GM18870 (cell line): ENCODE data around the gene CCDC93.

Source experiments
- ATAC-seq: cut with Tn5 transposase; IDR thresholded peaks from one replicate; pipeline ENCODE4 v1.9.1; 2021; ENCODE audit warnings: moderate library complexity; ENCODE audit not compliant: unreplicated experiment

Gene CCDC93

GRCh38 chr2:117996525-117996924, 17.3 kb downstream of the CCDC93 start:
- no peak for ATAC-seq

GRCh38 chr2:117994729-117995128, 19.1 kb downstream of the CCDC93 start:
- ATAC-seq = no peak

GRCh38 chr2:117989854-117990438, 23.9 kb downstream of the CCDC93 start:
- ATAC-seq = no peak

GRCh38 chr2:117987121-117987520, 26.7 kb downstream of the CCDC93 start:
- ATAC-seq = no peak

GRCh38 chr2:117985092-117985491, 28.8 kb downstream of the CCDC93 start:
- no peak for ATAC-seq

- no peak for ATAC-seq
Measured at GRCh38 chr2:117984208-117984607, 29.7 kb downstream of the CCDC93 start.

GRCh38 chr2:117983040-117983439, 30.8 kb downstream of the CCDC93 start:
- ATAC-seq = no peak

GRCh38 chr2:117982376-117983033, 31.4 kb downstream of the CCDC93 start:
- ATAC-seq = no peak

- ATAC-seq = no peak
Measured at GRCh38 chr2:117981810-117982209, 32.1 kb downstream of the CCDC93 start.

- ATAC-seq = no peak
Measured at GRCh38 chr2:117980783-117981676, 32.8 kb downstream of the CCDC93 start.

- no peak for ATAC-seq
Measured at GRCh38 chr2:117979911-117980701, 33.8 kb downstream of the CCDC93 start.

GRCh38 chr2:117977696-117978095, 36.2 kb downstream of the CCDC93 start:
- ATAC-seq = no peak

GRCh38 chr2:117976581-117976980, 37.3 kb downstream of the CCDC93 start:
- ATAC-seq = no peak

GRCh38 chr2:117973498-117974082, 40.3 kb downstream of the CCDC93 start:
- ATAC-seq = no peak

- no peak for ATAC-seq
Measured at GRCh38 chr2:117972476-117973123, 41.3 kb downstream of the CCDC93 start.

- ATAC-seq = no peak
Measured at GRCh38 chr2:117968722-117969121, 45.1 kb downstream of the CCDC93 start.

- ATAC-seq = no peak
Measured at GRCh38 chr2:117967977-117968718, 45.7 kb downstream of the CCDC93 start.

GRCh38 chr2:117963446-117963845, 50.4 kb downstream of the CCDC93 start:
- no peak for ATAC-seq

- no peak for ATAC-seq
Measured at GRCh38 chr2:117961201-117961600, 52.7 kb downstream of the CCDC93 start.
